Skeletal muscle cell (primary cell): Measurements from ENCODE around the gene PCDHB11.
"Not testable (repeated sequence)": the region's sequence is repeated elsewhere in the genome, so short reads cannot be mapped to it uniquely, and the experiment has no call there.

Experiments
- DNase-seq: peaks from one replicate; pipeline ENCODE4 v3.0.0-alpha.2; 2010; ENCODE audit warnings: low read depth
- H3K4me3 ChIP-seq: 2 replicates; pipeline ENCODE4 v1.5.1; 2011; ENCODE audit warnings: low read depth, mild to moderate bottlenecking, control low read depth, low read length, moderate library complexity

Gene PCDHB11

DNA sequence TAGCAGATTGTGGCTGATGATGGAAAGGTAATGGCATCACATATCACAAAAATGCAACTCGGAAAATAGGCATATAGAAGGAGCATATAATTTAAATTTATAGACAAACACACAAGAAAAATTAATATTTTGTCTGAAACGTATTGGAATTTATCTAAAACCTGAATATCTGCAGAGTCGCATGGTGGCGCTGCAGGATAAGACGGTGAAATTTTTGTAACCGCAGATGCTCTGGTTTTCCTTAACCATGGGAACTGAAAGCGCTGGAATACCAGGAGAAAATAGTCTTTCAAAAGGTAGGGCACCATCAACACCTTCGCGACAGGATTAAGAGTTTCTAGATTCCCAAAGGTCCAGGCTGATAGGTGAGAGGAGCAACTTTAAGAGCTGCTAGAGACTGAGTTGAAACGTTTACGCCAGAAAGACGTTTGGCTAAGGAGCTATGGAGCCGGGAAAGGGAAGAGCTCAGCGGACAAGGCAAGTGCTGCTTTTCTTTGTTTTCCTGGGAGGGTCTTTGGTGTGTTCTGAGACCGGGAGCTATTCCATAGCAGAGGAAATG, 34.8 kb downstream of the PCDHB11 start:
- no peak for DNase-seq
- H3K4me3 ChIP-seq: peak overlapping the region; percentile 20

GRCh38 chr5:141235922-141236321, 36.5 kb downstream of the PCDHB11 start:
- H3K4me3 ChIP-seq: not testable (repeated sequence)

GRCh38 chr5:141236516-141237313, 37.3 kb downstream of the PCDHB11 start:
- H3K4me3 ChIP-seq: no peak overlapping the region
- DNase-seq: no peak

More at GRCh38 chr5:141235922-141236321, 36.5 kb downstream of the PCDHB11 start:
- DNase-seq: not testable (repeated sequence)

GRCh38 chr5:141241496-141241895, 42.1 kb downstream of the PCDHB11 start:
- no peak overlapping the region for H3K4me3 ChIP-seq
- no peak for DNase-seq

DNA sequence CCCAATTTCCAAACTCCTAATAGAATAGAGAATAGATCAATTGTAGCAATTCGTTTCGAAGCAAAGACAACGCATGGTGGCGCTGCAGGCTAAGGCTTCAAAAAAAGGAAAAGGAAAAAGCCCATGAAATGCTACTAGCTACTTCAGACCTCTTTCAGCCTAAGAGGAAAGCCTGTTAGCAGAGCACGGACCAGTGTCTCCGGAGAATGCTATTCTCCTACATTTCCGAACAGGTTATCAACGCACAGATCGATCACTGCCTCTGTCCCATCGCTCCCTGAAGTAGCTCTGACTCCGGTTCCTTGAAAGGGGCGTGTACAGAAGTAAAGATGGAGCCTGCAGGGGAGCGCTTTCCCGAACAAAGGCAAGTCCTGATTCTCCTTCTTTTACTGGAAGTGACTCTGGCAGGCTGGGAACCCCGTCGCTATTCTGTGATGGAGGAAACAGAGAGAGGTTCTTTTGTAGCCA, 45.9 kb downstream of the PCDHB11 start, which contains the start of gene PCDHB15:
TSS of gene PCDHB15 (plus strand) at position 146 of the 468 bp plus-strand sequence. CDS start at position 330, 184 bp downstream.
- peak within 1 kb of the TSS; percentile 15 for H3K4me3 ChIP-seq
- no peak for DNase-seq

DNA sequence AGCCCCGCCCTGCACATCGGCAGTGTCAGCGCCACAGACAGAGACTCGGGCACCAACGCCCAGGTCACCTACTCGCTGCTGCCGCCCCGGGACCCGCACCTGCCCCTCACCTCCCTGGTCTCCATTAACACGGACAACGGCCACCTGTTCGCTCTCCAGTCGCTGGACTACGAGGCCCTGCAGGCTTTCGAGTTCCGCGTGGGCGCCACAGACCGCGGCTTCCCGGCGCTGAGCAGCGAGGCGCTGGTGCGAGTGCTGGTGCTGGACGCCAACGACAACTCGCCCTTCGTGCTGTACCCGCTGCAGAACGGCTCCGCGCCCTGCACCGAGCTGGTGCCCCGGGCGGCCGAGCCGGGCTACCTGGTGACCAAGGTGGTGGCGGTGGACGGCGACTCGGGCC, 47.5 kb downstream of the PCDHB11 start:
- not testable (repeated sequence) for DNase-seq

DNA sequence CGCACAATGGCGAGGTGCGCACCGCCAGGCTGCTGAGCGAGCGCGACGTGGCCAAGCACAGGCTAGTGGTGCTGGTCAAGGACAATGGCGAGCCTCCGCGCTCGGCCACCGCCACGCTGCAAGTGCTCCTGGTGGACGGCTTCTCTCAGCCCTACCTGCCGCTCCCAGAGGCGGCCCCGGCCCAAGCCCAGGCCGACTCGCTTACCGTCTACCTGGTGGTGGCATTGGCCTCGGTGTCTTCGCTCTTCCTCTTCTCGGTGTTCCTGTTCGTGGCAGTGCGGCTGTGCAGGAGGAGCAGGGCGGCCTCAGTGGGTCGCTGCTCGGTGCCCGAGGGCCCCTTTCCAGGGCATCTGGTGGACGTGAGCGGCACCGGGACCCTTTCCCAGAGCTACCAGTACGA, 48.0 kb downstream of the PCDHB11 start:
- H3K4me3 ChIP-seq: not testable (repeated sequence)

More for the DNA sequence above, 47.5 kb downstream of the PCDHB11 start:
- not testable (repeated sequence) for H3K4me3 ChIP-seq

DNA sequence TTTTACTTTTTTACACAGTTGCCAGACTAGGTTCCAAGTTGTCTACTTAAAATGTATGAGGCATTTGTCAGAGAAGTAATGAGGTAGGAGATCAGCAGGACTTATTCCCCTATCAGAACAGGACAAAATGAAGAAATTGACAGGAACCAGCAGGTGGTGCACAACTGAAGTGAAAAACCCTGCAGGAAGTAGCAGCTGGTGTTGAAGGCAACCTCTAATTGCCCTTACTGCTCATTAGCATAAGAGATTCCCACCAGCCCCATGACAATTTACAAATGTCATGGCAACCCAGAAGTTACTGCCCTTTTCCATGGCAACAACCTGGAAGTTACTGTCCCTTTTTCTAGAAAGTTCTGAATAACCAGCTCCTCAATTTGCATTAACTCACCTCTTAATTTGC, 51.1 kb downstream of the PCDHB11 start:
- no peak overlapping the region for H3K4me3 ChIP-seq
- no peak for DNase-seq

More for the DNA sequence above, 48.0 kb downstream of the PCDHB11 start:
- not testable (repeated sequence) for DNase-seq
